Astrocyte (in vitro differentiated cells and primary cell): ENCODE measurements around the gene CNPPD1. TPM values are rescaled to one million over a fixed set of nuclear protein-coding genes. Genes with fewer than 3 reads are reported as not detected.

Experiments used
- DNase-seq: peaks from one replicate; pipeline ENCODE4 v3.0.0-alpha.2; 2010; ENCODE audit warnings: low read depth
- FAIRE-seq: peaks from 2 replicates; lab custom pipeline; 2011; peaks lifted over from hg19 to GRCh38; lab: Jason Lieb, UNC
- H2AFZ ChIP-seq: 2 replicates; pipeline ENCODE4 v1.6.0; 2012; ENCODE audit warnings: low read depth, low read length, inconsistent platforms
- H3K27ac ChIP-seq: 2 replicates; pipeline ENCODE4 v1.5.1; 2011; ENCODE audit warnings: low read depth, low read length, inconsistent platforms
- H3K27me3 ChIP-seq: 2 replicates; pipeline ENCODE4 v1.6.0; 2011; ENCODE audit warnings: low read length, inconsistent platforms; ENCODE audit not compliant: insufficient read depth
- H3K36me3 ChIP-seq: 2 replicates; pipeline ENCODE4 v1.5.1; 2011; ENCODE audit warnings: low read length, inconsistent platforms; ENCODE audit not compliant: insufficient read depth
- H3K4me1 ChIP-seq: 2 replicates; pipeline ENCODE4 v1.5.1; 2011; ENCODE audit warnings: low read length, inconsistent platforms; ENCODE audit not compliant: insufficient read depth
- H3K4me2 ChIP-seq: 2 replicates; pipeline ENCODE4 v1.6.0; 2012; ENCODE audit warnings: low read length, inconsistent platforms
- H3K4me3 ChIP-seq: 2 replicates; pipeline ENCODE4 v1.5.1; 2011; ENCODE audit warnings: low read depth, mild to moderate bottlenecking, low read length, inconsistent platforms; ENCODE audit not compliant: insufficient read depth
- H3K79me2 ChIP-seq: 2 replicates; pipeline ENCODE4 v1.6.0; 2012; ENCODE audit warnings: mild to moderate bottlenecking, low read length, inconsistent platforms; ENCODE audit not compliant: insufficient read depth
- H3K9ac ChIP-seq: 2 replicates; pipeline ENCODE4 v1.6.0; 2012; ENCODE audit warnings: mild to moderate bottlenecking, low read length, inconsistent platforms
- H3K9me3 ChIP-seq: 2 replicates; pipeline ENCODE4 v1.5.1; 2012; ENCODE audit warnings: low read depth, mild to moderate bottlenecking, low read length, inconsistent platforms; ENCODE audit not compliant: insufficient read depth
- H4K20me1 ChIP-seq: 2 replicates; pipeline ENCODE4 v1.6.0; 2012; ENCODE audit warnings: low read length, inconsistent platforms; ENCODE audit not compliant: insufficient read depth
- H3K27ac Mint-ChIP-seq: one replicate; pipeline ENCODE4 v1.8.0; 2021; ENCODE audit warnings: mild to moderate bottlenecking, mixed read lengths; ENCODE audit not compliant: unreplicated experiment
- H3K27me3 Mint-ChIP-seq: one replicate; pipeline ENCODE4 v1.8.0; 2021; ENCODE audit warnings: low read depth, mixed read lengths; ENCODE audit not compliant: unreplicated experiment
- H3K36me3 Mint-ChIP-seq: one replicate; pipeline ENCODE4 v1.8.0; 2021; ENCODE audit warnings: low read depth, mixed read lengths; ENCODE audit not compliant: unreplicated experiment
- H3K4me1 Mint-ChIP-seq: one replicate; pipeline ENCODE4 v1.8.0; 2021; ENCODE audit warnings: low read depth, mixed read lengths; ENCODE audit not compliant: unreplicated experiment
- H3K4me3 Mint-ChIP-seq: one replicate; pipeline ENCODE4 v1.8.0; 2021; ENCODE audit warnings: mild to moderate bottlenecking, moderate library complexity, mixed read lengths; ENCODE audit not compliant: unreplicated experiment
- H3K9me3 Mint-ChIP-seq: one replicate; pipeline ENCODE4 v1.8.0; 2021; ENCODE audit warnings: mild to moderate bottlenecking, mixed read lengths; ENCODE audit not compliant: unreplicated experiment
- CTCF ChIP-seq: IDR thresholded peaks from 2 replicates; pipeline ENCODE4 v1.5.1; 2011; ENCODE audit warnings: low read depth, mild to moderate bottlenecking, inconsistent platforms, low read length, moderate library complexity; ENCODE audit not compliant: insufficient read depth
- EZH2 ChIP-seq: IDR thresholded peaks from 2 replicates; pipeline ENCODE4 v1.6.1; 2012; ENCODE audit warnings: mild to moderate bottlenecking, low read length, inconsistent platforms; ENCODE audit not compliant: insufficient read depth
- total RNA-seq: library from RNA; stranded (reverse); gene quantifications from 2 replicates; pipeline ENCODE4 v1.2.1, GENCODE V29; 2021

Gene CNPPD1
- total RNA-seq, 1 donor from 2014 or later: 28.1 TPM

DNA sequence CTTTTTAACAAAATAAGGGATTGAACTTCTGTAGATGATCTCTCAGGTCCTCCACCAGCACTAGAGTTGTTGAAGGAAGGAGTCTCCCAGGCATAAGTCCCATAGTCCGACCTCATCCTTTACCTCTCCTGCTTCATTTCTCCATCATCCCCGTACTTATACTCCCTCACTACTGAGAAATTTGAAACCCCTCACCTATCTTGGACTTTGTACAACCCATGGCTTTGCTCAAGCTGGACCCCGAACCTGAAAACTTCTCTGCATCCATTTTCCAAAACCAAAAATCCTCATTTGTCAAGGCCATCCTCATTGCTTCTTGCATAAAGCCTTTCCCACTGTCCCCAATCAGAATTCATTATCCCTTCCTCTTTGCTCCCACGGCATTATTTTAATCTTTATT is 15.6 kb downstream of the CNPPD1 start:
- Histone ChIP-seq H3K4me2 (peak overlapping the region; percentile 98), H4K20me1 (no peaks in the 10 kb centered on the region), H3K9me3 (no peaks in the 10 kb centered on the region), H3K36me3 (peaks cover 4% of the 10 kb centered on the region), H3K27ac (no peak overlapping the region), H3K4me3 (peak overlapping the region; percentile 76), H3K79me2 (no peaks in the 10 kb centered on the region), H3K4me1 (peaks cover 4% of the 10 kb centered on the region), H3K9ac (peak overlapping the region; percentile 82), H2AFZ (no peak overlapping the region), H3K27me3 (no peaks in the 10 kb centered on the region)
- Mint-ChIP-seq H3K9me3 (no peaks in the 10 kb centered on the region), H3K4me1 (peaks cover 18% of the 10 kb centered on the region), H3K4me3 (peak overlapping the region; percentile 86), H3K27ac (no peak overlapping the region), H3K36me3 (peaks cover 14% of the 10 kb centered on the region), H3K27me3 (peaks cover 22% of the 10 kb centered on the region)
- no peak for FAIRE-seq
- DNase-seq: no peak
- TF ChIP-seq EZH2: no peak
- TF ChIP-seq CTCF: no peak

GRCh38 chr2:219160186-219161017 is 16.3 kb downstream of the CNPPD1 start, which contains the start of gene NHEJ1:
TSS of gene NHEJ1 (minus strand) at chr2:219160815. CDS start at chr2:219158362, 2,453 bp downstream.
- Histone ChIP-seq H3K4me1 (peaks cover 4% of the 10 kb centered on the region), H3K4me3 (peak within 1 kb of the TSS; percentile 76), H3K27ac (peak within 1 kb of the TSS; percentile 87), H3K36me3 (peaks cover 4% of the 10 kb centered on the region), H3K27me3 (no peaks in the 10 kb centered on the region), H3K4me2 (peak within 1 kb of the TSS; percentile 98), H4K20me1 (no peaks in the 10 kb centered on the region), H3K9ac (peak within 1 kb of the TSS; percentile 82), H3K79me2 (no peaks in the 10 kb centered on the region), H3K9me3 (no peaks in the 10 kb centered on the region), H2AFZ (peak within 1 kb of the TSS; percentile 90)
- FAIRE-seq (peak; percentile 39), DNase-seq (peak; percentile 83)
- H3K27me3 Mint-ChIP-seq: peaks cover 18% of the 10 kb centered on the region
- peaks cover 18% of the 10 kb centered on the region for H3K4me1 Mint-ChIP-seq
- TF ChIP-seq EZH2 (no peak), CTCF (peak; percentile 78)
- H3K9me3 Mint-ChIP-seq: no peaks in the 10 kb centered on the region
- peaks cover 11% of the 10 kb centered on the region for H3K36me3 Mint-ChIP-seq
- H3K4me3 Mint-ChIP-seq: peak within 1 kb of the TSS; percentile 86
- H3K27ac Mint-ChIP-seq: peak within 1 kb of the TSS; percentile 85
